CD8-positive, alpha-beta memory T cell (primary cell): Measurements from ENCODE around the gene NR5A1. TPM values are rescaled to one million over a fixed set of nuclear protein-coding genes. Genes with fewer than 3 reads are reported as not detected.

ENCODE experiments used
- CTCF ChIA-PET: fragments of 350-600 bp; sonication (Branson Sonifier 250); formaldehyde crosslinking; loops from one replicate; lab custom pipeline; 2021; ENCODE audit warnings: antibody characterized with exemption; lab: Charles Lee
- POLR2A ChIA-PET: fragments of 350-600 bp; sonication (Branson Sonifier 250); formaldehyde crosslinking; loops from one replicate; lab custom pipeline; 2021; ENCODE audit warnings: antibody characterized with exemption; lab: Charles Lee
- DNase-seq, 5 donors: peaks; one replicate each; pipeline versions ENCODE4 v3.0.0 to v3.0.0-alpha.2; 2020 to 2022; ENCODE audit warnings: mixed read lengths in 1 of 5
- H3K27ac ChIP-seq: one replicate; pipeline ENCODE4 v1.7.0; 2013; ENCODE audit warnings: low read depth, mild to moderate bottlenecking, low read length, moderate library complexity
- H3K27me3 ChIP-seq: 2 replicates; pipeline ENCODE4 v1.7.0; 2013; ENCODE audit warnings: low read length, mild to moderate bottlenecking; ENCODE audit not compliant: insufficient read depth, poor library complexity, severe bottlenecking
- H3K36me3 ChIP-seq: 2 replicates; pipeline ENCODE4 v1.7.0; 2013; ENCODE audit warnings: mild to moderate bottlenecking, low read length, moderate library complexity; ENCODE audit not compliant: insufficient read depth
- H3K4me1 ChIP-seq: 2 replicates; pipeline ENCODE4 v1.7.0; 2013; ENCODE audit warnings: mild to moderate bottlenecking, low read length, moderate library complexity; ENCODE audit not compliant: insufficient read depth
- H3K4me3 ChIP-seq: 2 replicates; pipeline ENCODE4 v1.7.0; 2013; ENCODE audit warnings: mild to moderate bottlenecking, low read length
- H3K9me3 ChIP-seq: 2 replicates; pipeline ENCODE4 v1.7.0; 2013; ENCODE audit warnings: mild to moderate bottlenecking, low read length
- H3K27ac Mint-ChIP-seq, 8 donors: one replicate each; pipeline ENCODE4 v1.8.0; 2020 to 2021; ENCODE audit warnings: mixed read lengths in 8 of 8, mild to moderate bottlenecking in 6 of 8, inconsistent platforms in 3 of 8, moderate library complexity in 3 of 8
- H3K27me3 Mint-ChIP-seq, 2 donors: one replicate each; pipeline ENCODE4 v1.8.0; 2020 to 2021; ENCODE audit warnings: mixed read lengths in 2 of 2, mild to moderate bottlenecking in 1 of 2, moderate library complexity in 1 of 2
- H3K36me3 Mint-ChIP-seq, 3 donors: one replicate each; pipeline ENCODE4 v1.8.0; 2020 to 2021; ENCODE audit warnings: mixed read lengths in 3 of 3, inconsistent platforms in 1 of 3, mild to moderate bottlenecking in 1 of 3
- H3K4me1 Mint-ChIP-seq, 3 donors: one replicate each; pipeline ENCODE4 v1.8.0; 2020 to 2021; ENCODE audit warnings: mixed read lengths in 3 of 3, inconsistent platforms in 1 of 3, mild to moderate bottlenecking in 1 of 3
- H3K4me3 Mint-ChIP-seq, 7 donors: one replicate each; pipeline ENCODE4 v1.8.0; 2020 to 2021; ENCODE audit warnings: mixed read lengths in 7 of 7, mild to moderate bottlenecking in 6 of 7, moderate library complexity in 4 of 7, inconsistent platforms in 2 of 7
- H3K9me3 Mint-ChIP-seq, 5 donors: one replicate each; pipeline ENCODE4 v1.8.0; 2020 to 2022; ENCODE audit warnings: mixed read lengths in 5 of 5, mild to moderate bottlenecking in 3 of 5, moderate library complexity in 2 of 5, inconsistent platforms in 1 of 5
- polyA plus RNA-seq: library from polyadenylated mRNA; unstranded; fragments of 300-500 nt; fragmentation: Illumina TruSeq; gene quantifications from one replicate; pipeline ENCODE4 v1.2.3, GENCODE V29; 2021
- total RNA-seq, 2 experiments: library from RNA; stranded (reverse); gene quantifications; one replicate each; pipeline ENCODE4 v1.2.3, GENCODE V29; 2021

NR5A1 gene
- total and polyA plus RNA-seq, 3 experiments from 2014 or later, result not detected

DNA sequence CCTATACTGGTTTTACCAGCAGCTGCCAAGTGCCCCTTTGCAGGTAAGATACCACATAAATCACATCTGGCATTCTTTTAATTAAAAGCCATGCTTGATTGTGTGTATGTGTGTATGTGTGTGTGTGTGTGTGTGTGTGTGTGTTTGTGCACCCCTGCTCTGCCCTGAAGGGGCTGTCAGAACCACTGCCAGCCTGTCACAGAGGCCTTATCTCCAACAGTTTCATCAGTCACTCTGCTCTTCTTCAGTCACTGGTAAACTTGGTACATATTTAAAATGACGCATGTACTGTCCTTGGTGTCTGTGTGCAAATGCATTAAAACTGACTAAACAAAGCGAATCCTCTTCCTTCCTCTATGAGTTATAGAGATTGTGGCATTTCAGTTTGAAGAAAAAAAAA is 19.0 kb upstream of the NR5A1 start:
- ChIA-PET CTCF (no interaction called here), POLR2A (no interaction called here)
- peaks cover 7 to 9% of the 10 kb centered on the region in 2 donors for H3K27me3 Mint-ChIP-seq
- H3K4me3 Mint-ChIP-seq, result no peak overlapping the region
- no peaks in the 10 kb centered on the region for H3K9me3 Mint-ChIP-seq
- H3K9me3 ChIP-seq, result no peaks in the 10 kb centered on the region
- no peaks in the 10 kb centered on the region for H3K4me1 ChIP-seq
- H3K27ac Mint-ChIP-seq, result no peak overlapping the region
- no peaks in the 10 kb centered on the region for H3K4me1 Mint-ChIP-seq
- no peaks in the 10 kb centered on the region for H3K27me3 ChIP-seq
- no peaks in the 10 kb centered on the region for H3K36me3 ChIP-seq
- DNase-seq, result no peak
- no peak overlapping the region for H3K27ac ChIP-seq
- H3K36me3 Mint-ChIP-seq, result no peaks in the 10 kb centered on the region
- H3K4me3 ChIP-seq, result no peak overlapping the region

GRCh38 chr9:124522121-124523098 is 15.2 kb upstream of the NR5A1 start:
- no peaks in the 10 kb centered on the region for H3K4me1 Mint-ChIP-seq
- ChIA-PET CTCF (no interaction called here), POLR2A (no interaction called here)
- DNase-seq, result no peak
- H3K27me3 ChIP-seq, result no peaks in the 10 kb centered on the region
- H3K4me3 ChIP-seq, result no peak overlapping the region
- no peaks in the 10 kb centered on the region for H3K9me3 ChIP-seq
- no peak overlapping the region for H3K27ac ChIP-seq
- no peaks in the 10 kb centered on the region for H3K36me3 Mint-ChIP-seq
- H3K27ac Mint-ChIP-seq, result no peak overlapping the region
- no peaks in the 10 kb centered on the region for H3K36me3 ChIP-seq
- H3K27me3 Mint-ChIP-seq, result peaks cover 9 to 13% of the 10 kb centered on the region in 2 donors
- H3K4me3 Mint-ChIP-seq, result no peak overlapping the region
- no peaks in the 10 kb centered on the region for H3K9me3 Mint-ChIP-seq
- no peaks in the 10 kb centered on the region for H3K4me1 ChIP-seq

- POLR2A ChIA-PET, result no interaction called here
- Histone ChIP-seq H3K4me1 (no peaks in the 10 kb centered on the region), H3K9me3 (no peaks in the 10 kb centered on the region), H3K4me3 (no peak overlapping the region), H3K27me3 (no peaks in the 10 kb centered on the region), H3K36me3 (no peaks in the 10 kb centered on the region), H3K27ac (no peak overlapping the region)
- Mint-ChIP-seq H3K4me3 (no peak overlapping the region), H3K27ac (no peak overlapping the region), H3K27me3 (peaks cover 10 to 18% of the 10 kb centered on the region in 2 donors), H3K9me3 (no peaks in the 10 kb centered on the region), H3K36me3 (no peaks in the 10 kb centered on the region), H3K4me1 (no peaks in the 10 kb centered on the region)
- CTCF ChIA-PET, result no interaction called here
- DNase-seq, result no peak
These were observed 13.9 kb upstream of the NR5A1 start for GRCh38 chr9:124521142-124521541.

DNA sequence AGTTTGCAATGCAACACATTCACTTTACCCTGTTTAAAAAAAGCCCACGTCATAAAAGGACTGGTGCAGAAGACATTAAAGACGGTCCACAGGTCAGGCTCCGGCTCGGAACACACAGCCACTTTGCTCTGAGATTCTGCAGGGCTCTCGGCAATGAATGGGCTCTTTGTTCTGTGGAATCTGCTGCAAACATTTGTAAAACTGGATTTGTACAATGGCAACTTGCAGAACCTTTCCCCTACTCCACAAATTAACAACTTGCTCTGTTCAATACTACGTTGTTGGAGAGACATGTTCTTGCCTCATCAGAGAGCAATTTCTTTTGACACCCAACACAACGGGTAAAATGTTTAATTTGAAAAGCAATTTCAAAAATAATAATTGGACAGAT is 13.0 kb upstream of the NR5A1 start:
- Histone ChIP-seq H3K27ac (no peak overlapping the region), H3K27me3 (no peaks in the 10 kb centered on the region), H3K36me3 (no peaks in the 10 kb centered on the region), H3K9me3 (no peaks in the 10 kb centered on the region), H3K4me1 (no peaks in the 10 kb centered on the region), H3K4me3 (no peak overlapping the region)
- CTCF ChIA-PET, result no interaction called here
- POLR2A ChIA-PET, result no interaction called here
- no peak for DNase-seq
- Mint-ChIP-seq H3K9me3 (no peaks in the 10 kb centered on the region), H3K36me3 (no peaks in the 10 kb centered on the region), H3K27me3 (peaks cover 7 to 18% of the 10 kb centered on the region in 2 donors), H3K27ac (no peak overlapping the region), H3K4me3 (no peak overlapping the region), H3K4me1 (no peaks in the 10 kb centered on the region)

- Mint-ChIP-seq H3K9me3 (no peaks in the 10 kb centered on the region), H3K36me3 (no peaks in the 10 kb centered on the region), H3K4me3 (no peak overlapping the region), H3K27me3 (peaks cover 5 to 19% of the 10 kb centered on the region in 2 donors), H3K27ac (peak overlapping the region in 1 of 8 donors; percentile 40), H3K4me1 (no peaks in the 10 kb centered on the region)
- H3K9me3 ChIP-seq, result no peaks in the 10 kb centered on the region
- H3K36me3 ChIP-seq, result no peaks in the 10 kb centered on the region
- ChIA-PET POLR2A (no interaction called here), CTCF (interaction anchor here (1.2 kb wide), 1 partner anchor 15 kb away, joined by 3 read pairs; no protein-coding TSS in a partner anchor)
- H3K27me3 ChIP-seq, result no peaks in the 10 kb centered on the region
- no peak overlapping the region for H3K4me3 ChIP-seq
- H3K4me1 ChIP-seq, result no peaks in the 10 kb centered on the region
- no peak overlapping the region for H3K27ac ChIP-seq
- DNase-seq, result no peak
These were observed 10.9 kb upstream of the NR5A1 start for GRCh38 chr9:124518116-124518515.

GRCh38 chr9:124517600-124517999 is 10.4 kb upstream of the NR5A1 start:
- no peaks in the 10 kb centered on the region for H3K27me3 ChIP-seq
- H3K4me3 Mint-ChIP-seq, result no peak overlapping the region
- H3K36me3 ChIP-seq, result no peaks in the 10 kb centered on the region
- H3K27ac Mint-ChIP-seq, result no peak overlapping the region
- no peaks in the 10 kb centered on the region for H3K9me3 ChIP-seq
- ChIA-PET POLR2A (no interaction called here), CTCF (no interaction called here)
- no peaks in the 10 kb centered on the region for H3K9me3 Mint-ChIP-seq
- DNase-seq, result no peak
- no peaks in the 10 kb centered on the region for H3K36me3 Mint-ChIP-seq
- H3K4me1 Mint-ChIP-seq, result no peaks in the 10 kb centered on the region
- H3K27me3 Mint-ChIP-seq, result peaks cover 5 to 22% of the 10 kb centered on the region in 2 donors
- no peaks in the 10 kb centered on the region for H3K4me1 ChIP-seq
- H3K4me3 ChIP-seq, result no peak overlapping the region
- H3K27ac ChIP-seq, result no peak overlapping the region

DNA sequence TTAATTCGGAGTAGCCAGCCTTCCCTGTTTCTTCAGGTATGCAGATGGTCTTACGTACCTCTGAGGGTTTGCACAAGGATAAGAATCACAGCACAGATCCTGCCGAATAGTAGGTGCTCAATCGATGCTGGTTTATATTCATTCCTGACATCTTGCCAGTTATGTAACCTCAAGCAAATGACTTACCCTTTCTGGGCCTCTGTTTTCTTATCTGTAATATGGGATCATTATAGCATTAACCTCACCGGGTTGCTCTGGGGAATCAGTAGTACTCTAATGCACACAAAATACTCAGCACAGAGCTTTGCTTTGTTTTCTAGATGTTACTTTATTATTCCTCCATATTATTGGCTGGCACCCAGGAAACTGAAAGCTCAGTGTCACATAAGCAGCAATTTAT is 7.7 kb upstream of the NR5A1 start:
- no peak overlapping the region for H3K27ac Mint-ChIP-seq
- Histone ChIP-seq H3K9me3 (no peaks in the 10 kb centered on the region), H3K4me3 (no peak overlapping the region), H3K27ac (no peak overlapping the region), H3K27me3 (no peaks in the 10 kb centered on the region), H3K4me1 (no peaks in the 10 kb centered on the region), H3K36me3 (no peaks in the 10 kb centered on the region)
- peaks cover 7 to 13% of the 10 kb centered on the region in 2 donors for H3K27me3 Mint-ChIP-seq
- no peaks in the 10 kb centered on the region for H3K36me3 Mint-ChIP-seq
- no peaks in the 10 kb centered on the region for H3K4me1 Mint-ChIP-seq
- ChIA-PET POLR2A (no interaction called here), CTCF (no interaction called here)
- no peaks in the 10 kb centered on the region for H3K9me3 Mint-ChIP-seq
- DNase-seq, result no peak
- H3K4me3 Mint-ChIP-seq, result no peak overlapping the region

- Mint-ChIP-seq H3K4me1 (no peaks in the 10 kb centered on the region), H3K4me3 (no peak overlapping the region), H3K27me3 (peaks cover 7 to 12% of the 10 kb centered on the region in 2 donors), H3K9me3 (no peaks in the 10 kb centered on the region), H3K36me3 (no peaks in the 10 kb centered on the region), H3K27ac (no peak overlapping the region)
- no peaks in the 10 kb centered on the region for H3K27me3 ChIP-seq
- H3K36me3 ChIP-seq, result no peaks in the 10 kb centered on the region
- H3K4me1 ChIP-seq, result no peaks in the 10 kb centered on the region
- no peak for DNase-seq
- no peak overlapping the region for H3K27ac ChIP-seq
- ChIA-PET CTCF (no interaction called here), POLR2A (no interaction called here)
- H3K9me3 ChIP-seq, result no peaks in the 10 kb centered on the region
- no peak overlapping the region for H3K4me3 ChIP-seq
These were observed 6.9 kb upstream of the NR5A1 start for GRCh38 chr9:124514125-124514524.
